Measurements from ENCODE around the gene RPL13A.
"Not testable (repeated sequence)": the region's sequence is repeated elsewhere in the genome, so short reads cannot be mapped to it uniquely, and the experiment has no call there.

Gene RPL13A

DNA sequence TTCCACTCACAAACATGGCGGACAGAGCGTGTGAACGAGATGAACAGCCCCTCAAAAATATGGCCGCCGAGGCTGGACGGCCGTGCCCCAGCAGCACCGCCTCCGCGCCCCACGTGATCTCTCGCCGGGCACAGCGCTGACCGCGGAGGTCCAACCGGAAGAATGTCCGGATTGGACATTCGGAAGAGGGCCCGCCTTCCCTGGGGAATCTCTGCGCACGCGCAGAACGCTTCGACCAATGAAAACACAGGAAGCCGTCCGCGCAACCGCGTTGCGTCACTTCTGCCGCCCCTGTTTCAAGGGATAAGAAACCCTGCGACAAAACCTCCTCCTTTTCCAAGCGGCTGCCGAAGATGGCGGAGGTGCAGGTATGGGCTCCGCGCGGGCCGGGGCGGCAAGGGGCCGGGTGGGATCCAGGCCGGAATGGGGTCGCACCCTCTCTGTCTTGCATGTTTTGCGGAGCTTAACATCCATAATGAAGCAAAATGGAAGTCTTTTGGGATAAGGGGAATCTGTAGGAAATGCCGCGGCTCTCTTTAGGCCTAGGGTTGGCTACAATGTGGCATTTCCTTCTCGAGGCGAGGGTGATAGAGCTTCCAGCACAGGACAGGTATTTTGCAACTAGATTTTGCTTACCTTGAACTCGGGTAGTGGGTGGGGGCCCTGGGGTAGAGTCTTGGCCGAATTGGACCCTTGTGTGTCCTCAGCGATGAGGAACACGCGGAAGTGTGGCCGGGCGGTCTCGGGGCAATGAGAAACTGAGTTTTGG is at the start of gene RPL13A:
RPL13A (plus strand) TSS at position 332 of the 769 bp plus-strand sequence; CDS start at position 354, 22 bp downstream.
- Mint-ChIP-seq H3K9me3 (no peaks in the 10 kb centered on the region), H3K4me1 (peaks cover 72% of the 10 kb centered on the region), H3K27ac (peak within 1 kb of the TSS; percentile 99 to 100), H3K4me3 (peak within 1 kb of the TSS; percentile 98 to 100), H3K27me3 (no peaks in the 10 kb centered on the region)
- peak; percentile 93 for ATAC-seq
- DNase-seq = peak; percentile 100

DNA sequence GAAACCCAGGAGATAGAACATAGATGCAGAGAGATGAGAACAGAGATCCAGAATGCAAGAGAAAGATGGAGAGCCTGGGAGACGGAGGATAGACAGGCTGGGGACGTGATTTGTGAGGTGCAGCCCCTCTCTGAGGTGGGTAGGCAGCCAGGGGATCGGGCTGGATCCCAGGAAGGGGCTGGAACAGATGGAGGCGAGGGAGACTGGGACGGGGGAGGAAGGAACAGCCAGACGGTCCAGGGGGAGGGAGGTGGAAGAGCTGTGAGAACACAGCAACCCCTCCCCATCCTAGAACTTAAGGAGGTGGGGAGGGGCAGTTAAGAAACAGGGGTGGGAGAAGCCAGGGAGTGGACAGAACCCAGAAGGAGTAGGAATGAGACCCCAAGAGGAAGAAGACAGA is 49.1 kb upstream of the RPL13A start:
- H3K4me3 Mint-ChIP-seq = no peak overlapping the region
- H3K9me3 Mint-ChIP-seq = no peaks in the 10 kb centered on the region
- H3K27ac Mint-ChIP-seq = no peak overlapping the region
- peaks cover 48% of the 10 kb centered on the region for H3K4me1 Mint-ChIP-seq
- no peak for ATAC-seq
- no peak for DNase-seq
- peaks cover 96% of the 10 kb centered on the region for H3K27me3 Mint-ChIP-seq

DNA sequence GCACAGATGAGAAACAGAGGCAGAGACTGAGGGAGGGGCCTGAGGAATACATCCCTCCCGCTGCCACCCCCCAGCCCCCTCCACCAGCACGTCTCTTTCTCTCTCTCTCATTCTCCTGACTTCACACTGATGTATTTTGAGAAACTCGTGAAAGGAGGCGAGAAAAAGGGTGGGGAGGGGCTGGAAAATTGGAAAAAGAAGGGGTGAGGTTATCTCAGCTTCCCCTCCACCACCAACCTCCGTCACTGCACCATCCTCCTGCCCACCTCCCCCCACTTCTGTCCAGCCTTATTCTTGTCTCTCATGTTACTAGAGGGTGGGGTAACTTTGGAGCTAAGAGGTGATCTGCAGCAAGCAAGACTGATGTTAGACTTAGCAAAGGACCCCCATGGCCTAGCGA is 47.6 kb upstream of the RPL13A start:
- no peak overlapping the region for H3K27ac Mint-ChIP-seq
- no peak for ATAC-seq
- H3K4me1 Mint-ChIP-seq = peaks cover 53% of the 10 kb centered on the region
- no peaks in the 10 kb centered on the region for H3K9me3 Mint-ChIP-seq
- DNase-seq = no peak
- H3K27me3 Mint-ChIP-seq = peaks cover 80% of the 10 kb centered on the region
- no peak overlapping the region for H3K4me3 Mint-ChIP-seq

DNA sequence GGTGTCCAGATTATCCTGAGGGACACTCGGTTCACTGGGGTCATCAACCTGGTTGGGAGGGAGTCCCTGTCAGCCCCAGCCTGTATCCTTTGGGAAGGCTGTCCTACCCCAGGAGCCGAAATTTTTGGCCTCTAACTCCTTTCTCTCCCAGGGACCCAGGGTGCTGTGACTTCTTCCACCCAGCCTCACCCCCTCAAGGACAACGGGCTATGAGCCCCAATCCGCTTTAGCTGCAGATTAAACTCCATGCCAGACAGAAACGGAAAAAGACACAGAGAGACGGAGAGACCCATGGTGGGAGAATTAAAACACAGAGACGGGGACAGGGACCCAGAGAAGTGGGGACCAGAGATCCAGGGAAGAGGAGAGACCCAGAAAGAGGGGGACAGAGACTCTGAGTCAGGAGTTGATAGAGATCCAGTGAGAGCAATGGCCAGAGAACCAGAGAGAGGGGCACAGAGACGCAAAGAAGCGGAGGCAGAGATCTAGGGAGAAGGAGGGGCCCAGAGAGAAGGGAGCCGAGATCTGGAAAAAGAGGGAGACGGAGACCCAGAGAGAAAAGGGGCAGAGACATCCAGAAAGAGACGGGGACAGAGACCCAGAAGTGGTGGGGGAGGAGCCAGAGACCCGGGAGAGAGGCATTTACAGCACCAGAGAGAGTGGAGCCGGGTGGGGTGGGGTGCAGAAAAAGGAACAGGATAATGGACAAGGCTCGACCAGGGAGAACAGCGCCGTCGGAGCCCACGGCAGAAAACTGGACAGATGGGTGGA is 46.8 kb upstream of the RPL13A start:
- ATAC-seq = no peak
- Mint-ChIP-seq H3K4me3 (peak overlapping the region; percentile 47 to 61), H3K4me1 (peaks cover 56% of the 10 kb centered on the region), H3K27ac (no peak overlapping the region), H3K27me3 (peaks cover 72% of the 10 kb centered on the region), H3K9me3 (no peaks in the 10 kb centered on the region)
- DNase-seq = no peak

DNA sequence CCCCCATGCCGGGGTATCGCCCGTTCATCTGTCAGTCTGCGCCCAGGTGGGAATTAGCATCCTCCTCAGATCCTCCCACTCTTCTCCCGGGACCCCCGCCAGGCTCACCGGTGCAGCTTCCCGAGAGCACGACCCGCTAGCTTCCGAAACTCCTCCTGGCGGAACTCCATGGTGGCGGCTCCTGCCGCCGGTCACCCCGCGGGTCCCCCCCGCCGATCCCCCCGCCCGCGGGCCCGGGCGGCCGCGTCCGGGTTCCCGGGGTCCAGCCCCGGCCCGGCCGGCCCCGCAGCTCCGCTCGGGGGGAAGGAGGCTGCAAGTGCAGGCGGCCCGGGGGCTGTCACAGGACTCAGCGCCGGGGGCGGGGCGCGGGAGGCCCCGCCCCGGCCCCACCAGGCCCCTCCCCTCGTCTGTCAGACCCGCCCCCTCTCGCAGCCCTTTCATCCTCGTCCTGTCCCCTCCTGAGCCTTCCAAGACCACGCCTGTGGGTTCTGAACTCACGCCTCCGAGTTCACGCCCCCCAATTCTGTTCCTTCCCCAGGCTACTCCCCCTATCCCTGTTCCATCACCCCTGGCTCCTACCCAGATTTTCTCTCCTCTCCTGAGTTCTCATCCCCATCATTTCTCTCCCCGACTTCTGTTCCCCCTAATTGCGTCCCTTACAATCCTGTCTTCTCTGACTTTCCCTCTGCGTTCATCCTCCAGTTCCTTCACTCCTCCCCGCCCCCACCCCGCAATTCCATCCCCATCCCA is 46.0 kb upstream of the RPL13A start, which contains the start of gene SLC17A7:
SLC17A7 (minus strand) TSS at position 318 of the 750 bp plus-strand sequence; CDS start at position 170, 148 bp downstream.
- DNase-seq (peak in 1 of 2 donors; percentile 27), ATAC-seq (no peak)
- Mint-ChIP-seq H3K27me3 (peaks cover 65% of the 10 kb centered on the region), H3K9me3 (no peaks in the 10 kb centered on the region), H3K4me1 (peaks cover 49% of the 10 kb centered on the region), H3K4me3 (peak within 1 kb of the TSS; percentile 74 to 84), H3K27ac (no peak within 1 kb of the TSS)

DNA sequence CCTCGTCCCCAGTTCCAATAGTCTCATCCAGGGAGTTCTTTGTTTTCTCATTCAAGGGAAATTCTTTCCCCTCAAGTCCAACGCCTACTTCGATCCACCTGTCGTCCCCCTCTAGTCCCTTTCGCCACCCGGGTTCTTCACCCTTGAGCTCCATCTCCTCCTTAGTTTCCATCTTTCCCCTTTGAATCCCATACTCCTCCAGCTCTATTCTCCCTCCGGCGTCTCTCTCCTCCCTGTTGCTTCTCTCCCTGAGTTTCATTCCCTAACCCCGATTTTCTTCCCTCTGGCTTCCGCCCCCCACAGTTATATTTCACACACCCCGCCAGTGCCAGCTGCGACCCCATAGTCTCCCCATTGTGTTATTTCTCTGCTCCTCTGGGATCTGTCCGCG is 45.5 kb upstream of the RPL13A start:
- Mint-ChIP-seq H3K27me3 (peaks cover 59% of the 10 kb centered on the region), H3K4me1 (peaks cover 49% of the 10 kb centered on the region), H3K27ac (no peak overlapping the region), H3K9me3 (no peaks in the 10 kb centered on the region), H3K4me3 (peak overlapping the region; percentile 74 to 84)
- ATAC-seq = no peak
- DNase-seq = no peak

DNA sequence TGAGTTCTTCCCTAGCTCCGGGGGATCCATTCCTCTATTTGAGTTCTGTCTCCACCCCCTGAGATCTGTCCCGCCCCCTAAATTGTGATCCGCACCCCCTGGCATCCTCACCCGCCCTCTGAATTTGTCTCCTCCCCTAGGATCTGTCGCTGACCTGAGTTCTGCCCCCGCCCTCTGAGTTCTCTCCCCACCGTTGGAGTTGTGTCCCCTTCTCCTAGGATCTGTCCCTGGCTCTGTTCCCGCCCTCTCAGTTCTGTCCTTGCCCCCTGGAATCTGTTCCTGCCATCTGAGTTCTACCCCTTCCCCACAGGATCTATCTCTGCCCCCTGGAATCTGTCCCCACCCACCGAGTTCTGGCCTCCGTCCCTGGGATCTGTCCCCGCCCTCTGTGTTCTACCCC is 45.1 kb upstream of the RPL13A start:
- ATAC-seq (no peak), DNase-seq (peak in 1 of 2 donors; percentile 28)
- Mint-ChIP-seq H3K27me3 (peaks cover 55% of the 10 kb centered on the region), H3K4me1 (peaks cover 49% of the 10 kb centered on the region), H3K4me3 (peak overlapping the region; percentile 74 to 84), H3K27ac (peak overlapping the region in 1 of 2 donors; percentile 13), H3K9me3 (no peaks in the 10 kb centered on the region)

DNA sequence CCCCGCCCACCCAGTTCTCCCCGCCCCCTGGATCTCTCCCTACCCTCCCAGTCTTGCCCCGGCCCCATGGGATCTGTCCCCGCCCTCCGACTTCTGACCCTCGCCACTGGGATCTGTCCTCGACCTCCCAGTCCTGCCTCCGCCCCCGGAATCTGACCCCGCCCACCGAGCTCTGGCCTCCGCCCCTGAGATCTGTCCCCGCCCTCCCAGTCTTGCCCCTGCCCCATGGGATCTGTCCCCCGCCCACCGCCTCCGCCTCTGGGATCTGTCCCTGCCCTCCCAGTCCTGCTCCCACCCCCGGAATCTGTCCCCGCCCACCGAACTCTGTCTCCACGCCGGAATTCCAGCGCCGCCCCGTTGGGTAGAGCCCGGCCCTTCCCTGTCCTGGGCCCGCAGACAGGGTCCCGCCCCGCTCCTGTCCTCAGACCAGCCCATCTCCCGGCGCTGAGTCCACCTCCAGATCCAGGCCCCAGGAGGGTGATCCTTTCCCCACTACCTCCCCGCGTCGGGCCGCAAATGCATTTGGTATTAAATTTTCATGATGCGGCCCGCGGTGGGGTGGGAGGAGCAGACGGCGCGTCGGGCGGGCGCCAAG is 44.5 kb upstream of the RPL13A start:
- ATAC-seq (peak; percentile 36), DNase-seq (peak in 1 of 2 donors; percentile 61)
- H3K4me1 Mint-ChIP-seq = peaks cover 52% of the 10 kb centered on the region
- H3K27ac Mint-ChIP-seq = peak overlapping the region in 1 of 2 donors; percentile 79
- no peaks in the 10 kb centered on the region for H3K9me3 Mint-ChIP-seq
- H3K27me3 Mint-ChIP-seq = peaks cover 50% of the 10 kb centered on the region
- H3K4me3 Mint-ChIP-seq = peak overlapping the region; percentile 74 to 84

DNA sequence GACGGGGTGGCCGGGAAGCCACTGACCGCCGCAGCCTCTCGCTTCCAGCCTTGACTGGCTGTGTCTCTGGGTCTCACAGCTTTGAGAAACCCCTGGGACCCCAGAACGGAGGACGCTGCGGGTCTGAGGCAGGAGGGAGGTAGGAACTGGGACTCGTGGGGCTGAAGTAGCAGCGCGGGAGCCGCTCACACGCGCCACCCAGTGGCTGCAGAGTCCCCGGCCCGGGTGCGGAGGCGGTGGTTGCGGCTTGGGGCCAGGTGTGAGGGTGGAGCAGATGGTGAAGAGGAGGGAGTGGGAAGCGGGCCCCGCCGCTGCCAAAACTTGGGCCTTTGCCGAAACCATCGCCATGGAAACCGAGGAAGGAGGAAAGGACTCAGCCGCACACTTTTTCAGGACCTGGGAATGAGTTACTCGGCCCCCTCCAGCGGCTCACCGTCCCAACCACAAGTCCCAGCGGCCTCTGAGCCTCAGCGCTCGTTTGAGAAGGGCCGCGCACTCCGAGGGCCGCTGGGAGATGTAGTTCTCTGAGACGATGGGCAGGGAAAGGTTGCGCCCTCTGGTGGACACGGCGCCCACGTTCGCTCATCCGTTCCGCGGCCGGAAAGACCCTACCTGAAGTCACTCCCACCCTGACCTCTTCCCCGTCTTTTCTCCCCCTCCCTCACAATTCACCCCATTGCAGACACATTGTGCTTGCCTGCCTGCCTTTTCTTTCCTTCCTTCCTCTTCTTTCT is 43.9 kb upstream of the RPL13A start:
- H3K27ac Mint-ChIP-seq = peak overlapping the region; percentile 41 to 79
- DNase-seq = peak; percentile 95 to 97

DNA sequence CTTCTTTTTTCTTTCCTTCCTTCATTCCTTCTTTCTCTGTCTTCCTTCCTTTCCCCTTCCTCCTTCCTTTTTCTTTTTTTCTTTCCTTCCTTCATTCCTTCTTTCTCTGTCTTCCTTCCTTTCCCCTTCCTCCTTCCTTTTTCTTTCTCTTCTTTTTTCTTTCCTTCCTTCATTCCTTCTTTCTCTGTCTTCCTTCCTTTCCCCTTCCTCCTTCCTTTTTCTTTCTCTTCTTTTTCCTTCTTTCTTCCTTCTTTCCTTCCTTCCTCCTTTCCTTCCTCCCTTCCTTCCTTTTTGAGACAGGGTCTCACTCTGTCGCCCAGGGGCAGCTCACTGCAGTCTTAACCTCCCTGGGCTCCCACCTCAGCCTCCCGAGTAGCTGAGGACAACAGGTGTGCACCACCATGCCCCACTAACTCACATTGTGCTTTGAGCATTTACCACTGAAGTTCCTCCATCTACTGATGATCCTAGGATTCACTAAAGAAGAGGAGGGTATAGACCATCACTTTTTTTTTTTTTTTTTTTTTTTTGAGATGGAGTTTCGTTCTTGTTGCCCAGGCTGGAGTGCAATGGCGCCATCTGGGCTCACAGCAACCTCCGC is 43.2 kb upstream of the RPL13A start:
- H3K9me3 Mint-ChIP-seq, ATAC-seq, DNase-seq: not testable (repeated sequence)
- H3K4me3 Mint-ChIP-seq = peak overlapping the region; percentile 74 to 84
- peaks cover 65% of the 10 kb centered on the region for H3K4me1 Mint-ChIP-seq
- H3K27ac Mint-ChIP-seq = peak overlapping the region; percentile 1 to 84
- H3K27me3 Mint-ChIP-seq = peaks cover 37% of the 10 kb centered on the region

More for the DNA sequence above, 43.9 kb upstream of the RPL13A start:
- Mint-ChIP-seq H3K9me3 (no peaks in the 10 kb centered on the region), H3K4me3 (peak overlapping the region; percentile 74 to 84), H3K4me1 (peaks cover 59% of the 10 kb centered on the region), H3K27me3 (peaks cover 43% of the 10 kb centered on the region)
- peak; percentile 93 for ATAC-seq

DNA sequence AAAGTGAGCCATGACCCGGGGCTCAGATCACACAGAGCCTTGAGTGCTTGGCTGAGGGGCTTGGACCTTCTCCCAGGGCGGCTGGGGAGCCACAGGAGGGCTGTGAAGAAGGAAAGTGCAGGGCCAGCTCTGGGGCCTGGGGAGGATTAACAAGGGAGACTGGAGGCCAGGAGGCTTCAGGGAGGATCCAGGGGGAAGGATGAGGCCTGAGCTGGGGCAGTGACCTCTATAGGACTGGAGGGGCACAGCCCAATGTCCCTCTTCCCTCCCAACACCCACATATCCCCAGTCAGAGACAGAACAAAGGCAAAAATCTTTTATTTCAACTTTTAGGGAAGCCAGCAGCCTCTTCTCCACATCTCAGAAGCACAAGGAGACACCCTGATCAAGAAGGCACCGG is 41.4 kb upstream of the RPL13A start:
- peaks cover 19% of the 10 kb centered on the region for H3K27me3 Mint-ChIP-seq
- H3K27ac Mint-ChIP-seq = no peak overlapping the region
- H3K9me3 Mint-ChIP-seq = no peaks in the 10 kb centered on the region
- no peak overlapping the region for H3K4me3 Mint-ChIP-seq
- peaks cover 77% of the 10 kb centered on the region for H3K4me1 Mint-ChIP-seq
- no peak for ATAC-seq
- DNase-seq = no peak

DNA sequence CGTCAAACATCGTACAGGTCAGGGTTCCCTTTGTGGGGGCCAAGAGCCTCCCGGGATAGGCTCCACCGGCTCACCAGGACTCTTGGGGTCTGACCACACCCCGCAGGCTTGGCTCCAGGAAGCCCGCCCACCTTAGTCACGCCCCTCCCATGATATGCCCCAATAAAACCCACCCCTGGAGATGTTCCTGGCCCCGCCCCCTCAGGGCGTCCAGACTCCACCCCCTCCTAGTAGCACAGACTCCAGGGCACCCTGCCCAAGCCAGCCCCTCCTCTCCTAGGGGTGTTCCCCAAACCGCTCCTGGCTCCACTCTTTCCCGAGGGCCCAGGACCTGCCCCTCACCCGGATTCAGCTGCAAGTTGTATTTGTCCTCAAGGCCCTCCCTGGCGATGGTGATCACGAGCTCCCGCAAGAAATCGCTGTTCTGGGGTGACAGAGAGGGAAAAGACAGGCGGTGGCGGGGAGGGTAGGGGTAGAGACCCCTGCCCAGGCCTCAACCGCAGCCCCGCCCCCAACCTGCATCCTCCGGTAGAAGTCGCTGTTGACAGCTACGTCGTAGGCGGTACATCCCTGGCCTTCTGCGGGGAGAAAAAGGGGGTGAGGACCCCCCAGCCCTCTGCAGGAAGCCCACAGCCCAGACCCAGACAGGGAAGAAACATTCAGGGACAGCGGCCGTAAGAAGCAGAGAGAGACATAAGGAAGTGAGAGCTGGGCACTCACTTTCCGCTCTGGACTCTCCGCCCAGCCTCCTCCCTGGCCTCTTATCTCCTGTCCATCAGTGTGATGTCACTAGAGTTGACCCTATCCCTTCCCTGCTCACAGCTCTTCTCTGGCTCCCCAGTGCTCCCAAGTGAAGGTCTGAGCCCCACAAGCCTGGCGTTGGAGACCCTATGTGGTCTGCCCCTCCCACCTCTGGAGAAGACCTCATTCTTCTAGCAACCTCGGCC is 39.6 kb upstream of the RPL13A start:
- H3K9me3 Mint-ChIP-seq = no peaks in the 10 kb centered on the region
- H3K27me3 Mint-ChIP-seq = peaks cover 1% of the 10 kb centered on the region
- peak overlapping the region in 1 of 2 donors; percentile 31 for H3K27ac Mint-ChIP-seq
- peaks cover 77% of the 10 kb centered on the region for H3K4me1 Mint-ChIP-seq
- ATAC-seq (no peak), DNase-seq (no peak)
- no peak overlapping the region for H3K4me3 Mint-ChIP-seq

DNA sequence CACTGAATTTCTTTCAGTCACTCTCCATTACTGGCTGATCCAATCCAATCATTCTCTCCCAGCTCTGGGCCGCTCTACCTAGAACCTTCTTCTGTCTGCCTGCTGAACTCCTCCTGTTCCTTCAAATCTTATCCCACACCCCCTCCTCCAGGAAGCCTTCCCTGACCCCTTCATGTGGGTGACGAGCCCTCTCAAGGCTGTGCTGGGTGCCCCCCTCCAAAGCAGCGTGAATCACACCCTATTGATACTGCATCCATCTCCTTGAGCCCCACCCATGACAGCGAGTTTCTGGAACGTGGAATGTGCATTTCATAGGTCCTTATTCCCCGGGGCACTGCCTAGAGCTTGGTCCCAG is 39.0 kb upstream of the RPL13A start:
- peak overlapping the region in 1 of 2 donors; percentile 31 for H3K27ac Mint-ChIP-seq
- DNase-seq (no peak), ATAC-seq (no peak)
- H3K9me3 Mint-ChIP-seq = no peaks in the 10 kb centered on the region
- no peak overlapping the region for H3K4me3 Mint-ChIP-seq
- no peaks in the 10 kb centered on the region for H3K27me3 Mint-ChIP-seq
- peaks cover 79% of the 10 kb centered on the region for H3K4me1 Mint-ChIP-seq
